DOHH2 (cell line): ENCODE data around the gene PRELID2.

Experiments
- H3F3A ChIP-seq: fragments of 200-600 bp; sonication (generic), shearing (Covaris generic); 2 replicates; pipeline ENCODE4 v1.6.0; 2016; ENCODE audit warnings: antibody characterized with exemption, mild to moderate bottlenecking; ENCODE audit not compliant: control insufficient read depth, insufficient read depth
- H3K27ac ChIP-seq: fragments of 200-600 bp; sonication (generic); 2 replicates; pipeline ENCODE4 v1.5.1; 2014; ENCODE audit warnings: low read depth, mild to moderate bottlenecking, low read length, moderate library complexity
- H3K27me3 ChIP-seq: fragments of 200-600 bp; sonication (generic); 2 replicates; pipeline ENCODE4 v1.6.1; 2014; ENCODE audit warnings: mild to moderate bottlenecking, low read length, mixed read lengths; ENCODE audit not compliant: control insufficient read depth
- H3K36me3 ChIP-seq: fragments of 200-600 bp; sonication (generic); 2 replicates; pipeline ENCODE4 v1.6.1; 2014; ENCODE audit warnings: mild to moderate bottlenecking, low read length, moderate library complexity, mixed read lengths; ENCODE audit not compliant: control insufficient read depth
- H3K4me1 ChIP-seq: fragments of 200-600 bp; sonication (generic); 2 replicates; pipeline ENCODE4 v1.6.1; 2014; ENCODE audit warnings: mild to moderate bottlenecking, low read length, mixed read lengths; ENCODE audit not compliant: control insufficient read depth
- H3K4me2 ChIP-seq: fragments of 200-600 bp; sonication (generic); 2 replicates; pipeline ENCODE4 v1.6.0; 2014; ENCODE audit warnings: mild to moderate bottlenecking, low read length, moderate library complexity
- H3K4me3 ChIP-seq: fragments of 200-600 bp; sonication (generic); 2 replicates; pipeline ENCODE4 v1.5.1; 2014; ENCODE audit warnings: mild to moderate bottlenecking, low read length, mixed read lengths
- H3K79me2 ChIP-seq: fragments of 200-600 bp; sonication (generic); 2 replicates; pipeline ENCODE4 v1.6.1; 2014; ENCODE audit warnings: mild to moderate bottlenecking, low read length, mixed read lengths; ENCODE audit not compliant: control insufficient read depth
- H3K9me2 ChIP-seq: fragments of 200-600 bp; sonication (generic); replicated peaks from 2 replicates; pipeline ENCODE4 v1.6.1; 2014; ENCODE audit warnings: mild to moderate bottlenecking, low read length, mixed read lengths; ENCODE audit not compliant: control insufficient read depth
- H3K9me3 ChIP-seq: fragments of 200-600 bp; sonication (generic); 2 replicates; pipeline ENCODE4 v1.6.1; 2014; ENCODE audit warnings: antibody characterized with exemption, low read length, mixed read lengths; ENCODE audit not compliant: control insufficient read depth, insufficient read depth
- H4K20me1 ChIP-seq: fragments of 200-600 bp; sonication (generic); 2 replicates; pipeline ENCODE4 v1.6.0; 2014; ENCODE audit warnings: low read depth, mild to moderate bottlenecking, antibody characterized with exemption, low read length, moderate library complexity; ENCODE audit not compliant: control insufficient read depth, insufficient read depth
- EZH2phosphoT487 ChIP-seq: fragments of 200-600 bp; sonication (generic); IDR thresholded peaks from 2 replicates; pipeline ENCODE4 v1.6.1; 2017; ENCODE audit warnings: borderline replicate concordance, mild to moderate bottlenecking, antibody characterized with exemption, low read length, moderate library complexity, mixed read lengths
- TF ChIP-seq, protein P1 (sequence below): fragments of 200-600 bp; sonication (generic); IDR thresholded peaks from one replicate; pipeline ENCODE4 v1.5.1; 2014; ENCODE audit warnings: antibody characterized with exemption, mild to moderate bottlenecking, low read depth, low read length; ENCODE audit not compliant: poor library complexity, severe bottlenecking

The PRELID2 gene

DNA sequence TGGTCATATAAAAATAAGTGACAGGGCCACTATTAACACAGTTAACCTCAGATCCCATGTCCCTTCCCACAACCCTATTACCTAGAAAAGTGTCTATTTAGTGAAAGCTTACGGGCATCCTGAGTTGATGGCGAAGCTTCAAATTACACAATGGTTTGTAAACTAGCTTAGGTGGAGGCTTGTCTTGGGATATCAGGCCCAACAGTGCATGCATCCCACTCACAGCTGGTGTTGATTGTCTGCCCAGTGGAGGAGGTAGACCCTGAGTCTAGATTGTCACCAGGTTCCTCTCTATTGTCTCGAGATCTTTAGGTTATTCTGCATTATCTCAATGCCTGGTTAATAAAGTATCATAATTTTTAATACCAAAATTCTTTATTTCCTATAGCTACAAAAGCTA lies 30.4 kb downstream of the PRELID2 start:
- no peaks in the 10 kb centered on the region for H3K27me3 ChIP-seq
- TF ChIP-seq, protein P1, sequence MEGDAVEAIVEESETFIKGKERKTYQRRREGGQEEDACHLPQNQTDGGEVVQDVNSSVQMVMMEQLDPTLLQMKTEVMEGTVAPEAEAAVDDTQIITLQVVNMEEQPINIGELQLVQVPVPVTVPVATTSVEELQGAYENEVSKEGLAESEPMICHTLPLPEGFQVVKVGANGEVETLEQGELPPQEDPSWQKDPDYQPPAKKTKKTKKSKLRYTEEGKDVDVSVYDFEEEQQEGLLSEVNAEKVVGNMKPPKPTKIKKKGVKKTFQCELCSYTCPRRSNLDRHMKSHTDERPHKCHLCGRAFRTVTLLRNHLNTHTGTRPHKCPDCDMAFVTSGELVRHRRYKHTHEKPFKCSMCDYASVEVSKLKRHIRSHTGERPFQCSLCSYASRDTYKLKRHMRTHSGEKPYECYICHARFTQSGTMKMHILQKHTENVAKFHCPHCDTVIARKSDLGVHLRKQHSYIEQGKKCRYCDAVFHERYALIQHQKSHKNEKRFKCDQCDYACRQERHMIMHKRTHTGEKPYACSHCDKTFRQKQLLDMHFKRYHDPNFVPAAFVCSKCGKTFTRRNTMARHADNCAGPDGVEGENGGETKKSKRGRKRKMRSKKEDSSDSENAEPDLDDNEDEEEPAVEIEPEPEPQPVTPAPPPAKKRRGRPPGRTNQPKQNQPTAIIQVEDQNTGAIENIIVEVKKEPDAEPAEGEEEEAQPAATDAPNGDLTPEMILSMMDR, result no peak
- TF ChIP-seq EZH2phosphoT487, result no peak
- no peak overlapping the region for H3K4me3 ChIP-seq
- H3K36me3 ChIP-seq, result no peaks in the 10 kb centered on the region
- no peaks in the 10 kb centered on the region for H3K4me1 ChIP-seq
- H3K79me2 ChIP-seq, result no peaks in the 10 kb centered on the region
- no peaks in the 10 kb centered on the region for H3K9me2 ChIP-seq
- H3K27ac ChIP-seq, result no peak overlapping the region
- H4K20me1 ChIP-seq, result no peaks in the 10 kb centered on the region
- no peak overlapping the region for H3K4me2 ChIP-seq
- H3F3A ChIP-seq, result no peaks in the 10 kb centered on the region
- no peaks in the 10 kb centered on the region for H3K9me3 ChIP-seq

DNA sequence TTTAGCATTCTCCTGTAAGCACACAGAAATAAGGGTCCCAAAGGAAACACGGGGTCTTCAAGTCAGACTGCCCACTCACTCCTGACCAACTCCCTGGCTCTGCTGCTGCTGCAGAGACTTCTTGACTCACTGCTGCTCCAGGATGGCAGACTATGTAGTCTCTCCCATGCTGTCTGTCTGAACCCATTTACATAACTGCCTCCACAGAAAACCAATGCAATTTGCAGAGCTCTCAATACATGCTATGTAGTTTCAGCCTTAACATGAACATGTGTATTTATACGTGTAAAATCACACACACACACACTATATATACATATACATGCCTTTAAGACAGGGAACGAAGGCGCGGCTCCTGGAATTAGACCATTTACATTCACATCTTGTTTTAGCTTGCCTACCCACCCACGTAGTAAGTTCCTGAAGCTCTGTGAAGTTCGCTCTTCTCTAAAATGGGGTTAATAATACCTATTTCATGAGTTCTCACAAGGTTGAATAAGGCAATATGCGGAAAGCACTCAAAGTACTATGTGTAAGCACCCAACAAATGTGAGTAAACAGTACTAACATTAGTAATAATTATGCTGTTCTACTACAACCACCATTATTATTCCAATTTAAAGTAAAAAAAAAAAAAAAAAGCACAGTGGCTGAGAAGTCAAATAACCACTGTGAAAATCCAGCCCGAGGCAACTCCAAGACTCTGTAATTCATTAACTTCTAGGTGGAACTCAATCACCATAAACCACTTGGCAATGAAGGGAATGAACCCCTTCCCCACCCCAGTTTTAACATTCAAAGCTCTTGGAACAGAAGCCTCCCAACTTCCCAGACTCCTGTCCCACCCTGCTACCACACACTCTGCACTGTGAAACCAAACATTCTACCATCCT lies 31.8 kb downstream of the PRELID2 start:
- Histone ChIP-seq H3K36me3 (no peaks in the 10 kb centered on the region), H3K79me2 (no peaks in the 10 kb centered on the region), H3K4me3 (no peak overlapping the region), H3F3A (no peaks in the 10 kb centered on the region), H3K4me1 (no peaks in the 10 kb centered on the region), H4K20me1 (no peaks in the 10 kb centered on the region), H3K9me2 (no peaks in the 10 kb centered on the region), H3K27ac (no peak overlapping the region), H3K27me3 (no peaks in the 10 kb centered on the region), H3K9me3 (no peaks in the 10 kb centered on the region), H3K4me2 (no peak overlapping the region)
- TF ChIP-seq EZH2phosphoT487, result no peak
- TF ChIP-seq, protein P1, result no peak

DNA sequence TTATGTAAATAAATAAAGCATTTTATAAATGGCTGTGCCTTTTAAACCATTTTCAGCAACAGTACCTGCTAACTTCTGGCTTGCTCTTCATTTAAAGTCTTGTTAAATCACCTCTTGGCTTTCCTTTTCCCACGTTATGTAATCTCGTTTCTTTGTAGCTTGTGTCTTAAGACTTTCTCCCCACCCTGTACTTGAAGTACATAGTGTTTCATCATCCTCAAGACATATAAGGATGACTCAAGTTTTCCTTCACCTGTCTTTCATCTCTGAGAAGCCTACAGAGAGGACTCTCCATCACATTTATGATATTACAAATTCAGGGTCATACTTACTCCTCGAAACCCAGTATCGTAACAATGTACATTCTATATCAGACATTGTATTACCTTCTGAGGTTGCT lies 33.9 kb downstream of the PRELID2 start:
- Histone ChIP-seq H4K20me1 (no peaks in the 10 kb centered on the region), H3K36me3 (no peaks in the 10 kb centered on the region), H3K9me3 (no peaks in the 10 kb centered on the region), H3K4me2 (no peak overlapping the region), H3K9me2 (no peaks in the 10 kb centered on the region), H3K27ac (no peak overlapping the region), H3K27me3 (no peaks in the 10 kb centered on the region), H3K4me1 (no peaks in the 10 kb centered on the region), H3K4me3 (no peak overlapping the region), H3F3A (no peaks in the 10 kb centered on the region), H3K79me2 (no peaks in the 10 kb centered on the region)
- TF ChIP-seq EZH2phosphoT487, result no peak
- TF ChIP-seq, protein P1, result no peak
